T-cell (primary cell): ENCODE measurements around the gene FAXDC2. TPM values are rescaled to one million over a fixed set of nuclear protein-coding genes. Genes with fewer than 3 reads are reported as not detected.
A peak's percentile ranks its signal among the peaks of the same experiment; 100 is the strongest.

ENCODE experiments used
- ATAC-seq, 4 experiments: fragments of 200-7000 bp in 3 of 4; fragments of 150-1000 bp in 1 of 4; cut with Tn5 transposase; replicated peaks in 1 of 4; 1 replicate in 3 of 4; 2 replicates in 1 of 4; pipeline ENCODE4 v1.10.0; 2021; ENCODE audit warnings: moderate library complexity in 3 of 4, mild to moderate bottlenecking in 2 of 4, moderate number of reproducible peaks in 1 of 4
- CTCF ChIA-PET, 2 donors: fragments of 300-600 bp; sonication (Branson Sonifier 250); formaldehyde crosslinking; loops; one replicate each; lab custom pipeline; 2022; ENCODE audit warnings: antibody characterized with exemption in 2 of 2; lab: Charles Lee
- POLR2A ChIA-PET, 2 donors: fragments of 300-600 bp; sonication (Branson Sonifier 250); formaldehyde crosslinking; loops; one replicate each; lab custom pipeline; 2022; ENCODE audit warnings: antibody characterized with exemption in 2 of 2; lab: Charles Lee
- DNase-seq, 35 experiments: peaks; one replicate each; pipeline versions ENCODE4 v3.0.0 to v3.0.0-alpha.2; 2013 to 2023
- H3K27ac ChIP-seq: one replicate; pipeline ENCODE4 v1.5.1; 2013; ENCODE audit warnings: low read length
- H3K27me3 ChIP-seq, 2 experiments: replicated peaks in 1 of 2; 1 replicate in 1 of 2; 2 replicates in 1 of 2; pipeline versions ENCODE4 v1.6.1 to v1.7.0; 2013; ENCODE audit warnings: low read length in 1 of 2, mixed read lengths in 1 of 2; ENCODE audit not compliant: control insufficient read depth in 2 of 2, insufficient read depth in 2 of 2; ENCODE audit errors: extremely low read depth in 1 of 2
- H3K36me3 ChIP-seq, 2 donors: 1 replicate in 1 of 2; 2 replicates in 1 of 2; pipeline versions ENCODE4 v1.6.1 to v1.7.0; 2013; ENCODE audit warnings: low read length in 1 of 2; ENCODE audit not compliant: control insufficient read depth in 2 of 2, insufficient read depth in 1 of 2; ENCODE audit errors: extremely low read depth in 1 of 2
- H3K4me1 ChIP-seq, 2 experiments: 1 replicate in 1 of 2; 2 replicates in 1 of 2; pipeline versions ENCODE4 v1.6.1 to v1.7.0; 2013; ENCODE audit warnings: low read length in 2 of 2, mixed read lengths in 1 of 2; ENCODE audit not compliant: insufficient read depth in 2 of 2, control insufficient read depth in 1 of 2; ENCODE audit errors: extremely low read depth in 1 of 2
- H3K4me3 ChIP-seq, 2 donors: 1 replicate in 1 of 2; 2 replicates in 1 of 2; pipeline versions ENCODE4 v1.5.1 to v1.7.0; 2013; ENCODE audit warnings: mild to moderate bottlenecking in 2 of 2, low read length in 1 of 2, moderate library complexity in 1 of 2; ENCODE audit not compliant: control insufficient read depth in 1 of 2; ENCODE audit errors: extremely low read depth in 1 of 2
- H3K9me3 ChIP-seq: 2 replicates; pipeline ENCODE4 v1.7.0; 2013
- H3K27ac Mint-ChIP-seq, 2 donors: one replicate each; pipeline ENCODE4 v1.8.0; 2020 to 2021; ENCODE audit warnings: mild to moderate bottlenecking in 2 of 2, mixed read lengths in 2 of 2
- H3K27me3 Mint-ChIP-seq, 2 donors: one replicate each; pipeline ENCODE4 v1.8.0; 2021 to 2022; ENCODE audit warnings: mixed read lengths in 2 of 2
- H3K36me3 Mint-ChIP-seq: one replicate; pipeline ENCODE4 v1.8.0; 2021; ENCODE audit warnings: mixed read lengths
- H3K4me1 Mint-ChIP-seq, 3 donors: one replicate each; pipeline ENCODE4 v1.8.0; 2020 to 2022; ENCODE audit warnings: mixed read lengths in 3 of 3, mild to moderate bottlenecking in 1 of 3
- H3K4me3 Mint-ChIP-seq, 3 donors: one replicate each; pipeline ENCODE4 v1.8.0; 2020 to 2022; ENCODE audit warnings: mild to moderate bottlenecking in 3 of 3, mixed read lengths in 3 of 3, moderate library complexity in 3 of 3
- H3K9me3 Mint-ChIP-seq, 3 donors: one replicate each; pipeline ENCODE4 v1.8.0; 2020 to 2022; ENCODE audit warnings: mixed read lengths in 3 of 3
- WGBS: methylation state at CpG from one replicate; pipeline ENCODE4 v1.1.5; 2013; ENCODE audit warnings: missing lambda C conversion rate; ENCODE audit not compliant: insufficient coverage; 5-methylcytosine and 5-hydroxymethylcytosine counted together
- total RNA-seq, 35 experiments: library from RNA in 6 of 35; stranded (reverse) in 6 of 35; fragments of 120-200 nt in 1 of 35; gene quantifications; one replicate each; pipeline versions ENCODE4 v1.2.1 to v1.2.4 and lab custom pipeline; 2013 to 2026

FAXDC2 gene
- total RNA-seq, 5 donors from 2014 or later (not counting 1 experiment from before 2014, with no cell fraction given) = 0.29 to 0.44 (median 0.38) TPM; not detected in 1

DNA sequence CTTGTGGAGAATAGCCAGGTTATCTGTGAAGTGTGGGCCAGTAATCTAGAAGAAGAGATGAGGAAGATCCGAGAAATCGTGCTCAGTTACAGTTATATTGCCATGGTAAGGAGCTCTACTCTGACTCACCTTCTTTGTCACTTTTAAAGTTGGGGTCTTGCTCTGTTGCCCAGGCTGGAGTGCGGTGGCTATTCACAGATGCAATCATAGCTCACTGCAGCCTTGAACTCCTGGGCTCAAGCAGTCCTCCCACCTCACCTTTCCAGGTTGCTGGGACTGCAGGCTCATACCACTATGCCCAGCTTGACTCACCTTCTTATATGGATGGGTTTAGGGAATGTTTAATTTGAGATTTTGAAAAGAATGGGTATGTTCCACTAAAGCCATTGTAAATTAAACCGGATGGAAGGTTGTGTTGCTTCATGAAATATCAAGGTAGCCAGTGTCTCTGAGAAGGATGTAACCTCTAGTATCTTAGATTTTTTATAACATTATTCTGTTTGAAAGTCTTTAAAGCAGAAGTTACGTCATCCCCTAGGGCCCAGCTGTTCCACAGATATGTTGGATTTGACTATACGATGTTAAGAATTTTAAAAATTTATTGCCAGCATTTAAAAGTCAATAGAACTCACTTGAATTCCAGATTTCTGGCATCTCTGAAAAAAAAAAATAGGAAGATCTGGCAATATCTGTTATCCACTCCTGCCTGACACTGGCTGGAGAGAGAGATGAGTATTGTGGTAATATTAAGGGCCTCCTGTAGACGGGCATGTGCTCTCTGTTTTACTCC, 13.1 kb upstream of the FAXDC2 start:
- H3K36me3 Mint-ChIP-seq = peaks cover 37% of the 10 kb centered on the region
- DNase-seq (no peak), ATAC-seq (no peak)
- no peaks in the 10 kb centered on the region for H3K27me3 Mint-ChIP-seq
- H3K9me3 Mint-ChIP-seq = no peaks in the 10 kb centered on the region
- peak overlapping the region in 1 of 2 donors; percentile 64 for H3K27ac Mint-ChIP-seq
- Histone ChIP-seq H3K4me1 (peaks cover 23% of the 10 kb centered on the region in 2 experiments), H3K9me3 (no peaks in the 10 kb centered on the region), H3K4me3 (no peak overlapping the region), H3K27me3 (no peaks in the 10 kb centered on the region), H3K36me3 (peaks cover 14 to 40% of the 10 kb centered on the region in 2 donors), H3K27ac (no peak overlapping the region)
- no CpG with 5 or more reads among the region's 7 CpGs for WGBS
- CTCF ChIA-PET = no interaction called here
- H3K4me1 Mint-ChIP-seq = peaks cover 59 to 60% (median 59%) of the 10 kb centered on the region in 3 donors
- H3K4me3 Mint-ChIP-seq = peak overlapping the region in 1 of 3 donors; percentile 88
- POLR2A ChIA-PET = interaction anchor here in 1 of 2 donors (0.7 kb wide), 1 partner anchor 96 kb away, joined by 3 read pairs; no protein-coding TSS in a partner anchor

DNA sequence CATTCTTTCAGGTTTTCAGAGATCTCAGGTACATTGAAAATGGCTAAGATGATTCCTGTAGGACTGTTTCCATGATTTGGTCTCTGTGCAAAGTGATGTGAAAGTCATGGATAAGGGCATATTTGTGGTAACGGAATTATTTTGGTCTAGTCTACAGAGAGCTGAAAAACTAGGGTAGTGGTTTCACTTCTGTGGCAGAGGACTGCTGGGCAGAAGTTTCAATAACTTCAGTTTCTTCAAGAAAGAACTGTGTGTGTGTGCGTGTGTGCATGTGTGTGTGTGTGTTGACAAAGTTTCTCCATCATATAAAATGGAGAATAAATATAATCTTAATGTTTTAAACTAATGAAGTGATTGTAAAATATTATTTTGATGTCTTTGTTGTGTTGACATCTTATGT, 12.4 kb upstream of the FAXDC2 start:
- H3K27ac ChIP-seq = no peak overlapping the region

DNA sequence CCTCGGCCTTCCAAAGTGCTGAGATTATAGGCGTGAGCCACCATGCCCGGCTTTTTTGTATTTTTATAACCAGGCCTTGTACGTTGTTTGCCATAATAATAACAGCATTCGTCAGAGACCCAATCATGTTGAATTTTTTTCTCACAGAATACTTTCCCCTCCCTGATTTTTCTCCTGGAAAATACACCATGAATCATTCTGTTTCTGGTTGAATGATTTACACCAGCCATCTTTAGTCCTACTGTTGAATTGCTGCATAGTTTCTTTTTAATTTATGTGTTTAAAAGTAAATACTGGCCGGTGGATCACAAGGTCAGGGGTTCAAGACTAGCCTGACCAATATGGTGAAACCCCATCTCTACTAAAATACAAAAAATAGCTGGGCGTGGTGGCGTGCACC, 11.5 kb upstream of the FAXDC2 start:
- peaks cover 27 to 30% of the 10 kb centered on the region in 2 experiments for H3K4me1 ChIP-seq
- Mint-ChIP-seq H3K4me1 (peaks cover 56 to 60% (median 58%) of the 10 kb centered on the region in 3 donors), H3K27me3 (no peaks in the 10 kb centered on the region), H3K4me3 (peak overlapping the region; percentile 41 to 93 (median 88)), H3K27ac (peak overlapping the region; percentile 11 to 81), H3K36me3 (peaks cover 31% of the 10 kb centered on the region), H3K9me3 (no peaks in the 10 kb centered on the region)
- ATAC-seq (no peak), DNase-seq (no peak)
- no peaks in the 10 kb centered on the region for H3K27me3 ChIP-seq
- CTCF ChIA-PET = no interaction called here
- H3K4me3 ChIP-seq = no peak overlapping the region
- no peak overlapping the region for H3K27ac ChIP-seq
- peaks cover 12 to 35% of the 10 kb centered on the region in 2 donors for H3K36me3 ChIP-seq
- no peaks in the 10 kb centered on the region for H3K9me3 ChIP-seq
- WGBS = 94% methylated on average over 2 of the region's 8 CpGs
- POLR2A ChIA-PET = interaction anchor here in 1 of 2 donors (0.7 kb wide), 1 partner anchor 15 kb away, joined by 4 read pairs; no protein-coding TSS in a partner anchor

More for the DNA sequence above, 12.4 kb upstream of the FAXDC2 start:
- no peaks in the 10 kb centered on the region for H3K9me3 ChIP-seq
- H3K27me3 ChIP-seq = no peaks in the 10 kb centered on the region
- H3K4me1 ChIP-seq = peaks cover 23% of the 10 kb centered on the region in 2 experiments
- DNase-seq = no peak
- H3K27ac Mint-ChIP-seq = peak overlapping the region; percentile 45 to 81
- ChIA-PET POLR2A (no interaction called here), CTCF (no interaction called here)
- H3K4me3 Mint-ChIP-seq = peak overlapping the region; percentile 22 to 88 (median 40)
- no peaks in the 10 kb centered on the region for H3K9me3 Mint-ChIP-seq
- H3K4me1 Mint-ChIP-seq = peaks cover 57 to 59% (median 58%) of the 10 kb centered on the region in 3 donors
- H3K4me3 ChIP-seq = no peak overlapping the region
- peaks cover 35% of the 10 kb centered on the region for H3K36me3 Mint-ChIP-seq
- no peaks in the 10 kb centered on the region for H3K27me3 Mint-ChIP-seq
- 50% methylated on average over 1 of the region's 2 CpGs for WGBS
- no peak for ATAC-seq
- peaks cover 12 to 38% of the 10 kb centered on the region in 2 donors for H3K36me3 ChIP-seq

DNA sequence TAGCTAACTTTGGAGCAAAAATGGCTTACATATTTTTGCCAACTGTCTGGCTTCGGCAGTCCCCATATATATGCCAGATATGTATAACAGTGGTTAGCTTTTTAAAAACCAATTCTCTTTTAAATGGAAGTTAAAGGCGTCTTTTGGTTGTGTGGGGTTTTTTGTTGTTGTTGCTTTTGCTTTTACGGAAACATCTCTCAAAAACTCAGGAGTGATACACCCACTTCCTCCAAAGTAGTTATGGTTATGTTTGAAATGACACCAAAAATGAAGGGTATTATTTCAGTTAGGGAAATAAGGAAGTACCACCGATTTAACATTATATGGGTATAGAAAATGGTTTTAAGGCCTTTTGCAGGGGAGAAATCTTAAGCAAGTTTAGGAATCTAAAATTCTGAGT, 10.4 kb upstream of the FAXDC2 start:
- Histone ChIP-seq H3K4me1 (peaks cover 30 to 35% of the 10 kb centered on the region in 2 experiments), H3K4me3 (peak overlapping the region; percentile 59 to 81), H3K9me3 (no peaks in the 10 kb centered on the region), H3K36me3 (peaks cover 3 to 25% of the 10 kb centered on the region in 2 donors), H3K27ac (peak overlapping the region; percentile 90), H3K27me3 (no peaks in the 10 kb centered on the region)
- peaks cover 57 to 61% (median 60%) of the 10 kb centered on the region in 3 donors for H3K4me1 Mint-ChIP-seq
- H3K36me3 Mint-ChIP-seq = peaks cover 25% of the 10 kb centered on the region
- no peaks in the 10 kb centered on the region for H3K9me3 Mint-ChIP-seq
- peak overlapping the region; percentile 88 to 95 (median 93) for H3K4me3 Mint-ChIP-seq
- DNase-seq = peak in 1 of 35 experiments; percentile 9
- no CpG with 5 or more reads among the region's 4 CpGs for WGBS
- no peaks in the 10 kb centered on the region for H3K27me3 Mint-ChIP-seq
- CTCF ChIA-PET = no interaction called here
- H3K27ac Mint-ChIP-seq = peak overlapping the region; percentile 94 to 99
- ATAC-seq = no peak
- POLR2A ChIA-PET = no interaction called here

DNA sequence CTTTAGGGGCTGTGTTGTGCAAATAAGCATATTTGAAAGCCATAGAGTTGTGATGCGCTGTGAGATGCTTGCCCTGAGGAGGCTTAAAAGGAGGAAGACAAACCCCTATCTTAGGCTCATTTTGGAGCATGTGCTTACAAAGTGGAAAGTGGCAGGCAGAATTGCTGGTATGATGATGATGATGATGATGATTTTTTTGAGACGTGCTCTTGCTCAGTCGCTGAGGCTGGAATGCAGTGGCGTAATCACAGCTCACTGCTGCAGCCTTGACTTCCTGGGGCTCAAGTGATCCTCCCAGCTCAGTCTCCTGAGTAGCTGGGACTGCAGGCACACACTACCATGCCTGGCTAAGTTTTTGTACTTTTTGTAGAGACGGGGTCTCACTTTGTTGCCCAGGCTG, 9.7 kb upstream of the FAXDC2 start:
- Mint-ChIP-seq H3K27ac (peak overlapping the region; percentile 94 to 99), H3K9me3 (no peaks in the 10 kb centered on the region), H3K4me3 (peak overlapping the region; percentile 88 to 95 (median 93)), H3K4me1 (peaks cover 54 to 57% (median 56%) of the 10 kb centered on the region in 3 donors), H3K27me3 (no peaks in the 10 kb centered on the region), H3K36me3 (peaks cover 18% of the 10 kb centered on the region)
- 3% methylated on average over 3 of the region's 5 CpGs for WGBS
- Histone ChIP-seq H3K9me3 (no peaks in the 10 kb centered on the region), H3K4me1 (peaks cover 30 to 35% of the 10 kb centered on the region in 2 experiments), H3K4me3 (peak overlapping the region; percentile 59 to 81), H3K27me3 (no peaks in the 10 kb centered on the region), H3K36me3 (peaks cover 3 to 18% of the 10 kb centered on the region in 2 donors), H3K27ac (peak overlapping the region; percentile 90)
- ATAC-seq = no peak
- DNase-seq = peak in 2 of 35 experiments; percentile 7 to 9
- POLR2A ChIA-PET = interaction anchor here in 1 of 2 donors (0.6 kb wide), 1 partner anchor 101 kb away, joined by 3 read pairs; no protein-coding TSS in a partner anchor
- CTCF ChIA-PET = interaction anchor here in 1 of 2 donors (0.6 kb wide), 1 partner anchor 103 kb away, joined by 4 read pairs; no protein-coding TSS in a partner anchor
